GM19035 (cell line): ENCODE results near the gene TWSG1.
"Not testable (repeated sequence)": the region's sequence is repeated elsewhere in the genome, so short reads cannot be mapped to it uniquely, and the experiment has no call there.

Experiments
- ATAC-seq: cut with Tn5 transposase; IDR thresholded peaks from one replicate; pipeline ENCODE4 v1.9.1; 2021; ENCODE audit not compliant: unreplicated experiment

Gene TWSG1

DNA sequence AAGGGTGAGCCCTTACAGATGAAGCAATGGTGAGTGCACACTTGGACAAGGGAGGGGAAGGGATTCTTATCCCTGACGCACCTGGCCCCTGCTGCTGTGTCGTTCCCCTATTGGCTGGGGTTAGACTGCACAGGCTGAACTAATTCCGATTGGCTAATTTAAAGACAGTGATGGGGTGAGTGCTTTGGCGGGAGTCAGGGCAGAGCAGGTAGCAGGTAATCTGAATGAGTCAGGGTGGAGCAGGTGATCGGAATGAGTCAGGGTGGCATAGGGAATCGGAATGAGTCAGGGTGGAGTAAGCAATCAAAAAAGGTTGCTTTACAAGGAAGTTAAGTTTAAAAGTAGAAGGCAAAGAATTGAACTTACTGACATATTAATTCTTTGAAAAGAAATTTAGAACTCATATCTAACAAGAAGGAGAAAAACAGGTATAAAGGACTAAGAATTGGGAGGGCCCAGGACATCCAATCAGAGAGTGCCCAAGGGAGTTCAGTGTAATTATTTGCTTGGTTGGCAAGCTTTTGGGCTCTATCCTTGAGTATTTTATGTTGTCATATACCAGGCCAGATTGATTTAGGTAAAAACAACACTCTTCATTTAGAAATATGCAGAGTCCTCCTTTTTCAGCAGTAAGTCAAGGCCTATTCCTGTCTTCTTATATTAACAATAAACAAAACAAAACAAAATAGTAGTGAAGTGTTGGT, 88.4 kb downstream of the TWSG1 start:
- ATAC-seq: no peak

DNA sequence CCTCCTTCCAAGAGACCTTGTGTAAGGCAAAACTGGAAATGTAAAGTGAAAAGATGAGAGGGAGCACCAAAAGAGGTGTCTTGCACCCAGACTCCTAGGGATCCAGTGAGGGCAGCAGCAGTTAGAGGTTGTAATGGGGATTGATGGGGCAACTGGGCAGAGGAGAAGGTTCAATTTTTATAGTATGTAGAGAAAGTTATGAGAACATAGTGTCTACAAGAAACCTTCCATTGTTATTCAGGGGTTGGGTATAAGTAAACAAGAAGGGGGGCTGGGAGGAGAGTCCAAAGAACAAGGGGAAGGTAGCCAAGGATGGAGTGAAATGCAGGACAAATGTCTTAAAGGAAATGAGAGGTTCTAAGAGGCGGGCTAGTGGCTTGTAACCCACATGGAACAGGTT, 89.1 kb downstream of the TWSG1 start:
- not testable (repeated sequence) for ATAC-seq

DNA sequence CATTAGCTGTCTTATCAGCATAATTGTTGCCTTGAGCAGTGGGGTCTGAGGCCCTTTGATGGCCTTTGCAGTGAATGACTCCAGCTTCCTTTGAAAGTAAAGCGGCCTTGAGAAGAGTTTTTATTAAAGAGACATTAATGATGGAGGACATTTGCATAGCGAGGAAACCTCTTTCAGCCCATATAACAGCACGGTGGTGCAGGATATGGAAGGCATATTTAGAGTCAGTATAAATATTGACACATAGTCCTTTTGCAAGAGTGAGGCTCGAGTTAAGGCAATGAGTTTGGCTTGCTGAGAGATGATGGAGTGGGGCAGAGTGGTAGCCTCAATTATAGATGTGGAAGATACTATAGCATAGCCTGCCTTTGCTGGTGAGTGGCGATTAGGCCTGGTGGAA, 89.7 kb downstream of the TWSG1 start:
- ATAC-seq: not testable (repeated sequence)

DNA sequence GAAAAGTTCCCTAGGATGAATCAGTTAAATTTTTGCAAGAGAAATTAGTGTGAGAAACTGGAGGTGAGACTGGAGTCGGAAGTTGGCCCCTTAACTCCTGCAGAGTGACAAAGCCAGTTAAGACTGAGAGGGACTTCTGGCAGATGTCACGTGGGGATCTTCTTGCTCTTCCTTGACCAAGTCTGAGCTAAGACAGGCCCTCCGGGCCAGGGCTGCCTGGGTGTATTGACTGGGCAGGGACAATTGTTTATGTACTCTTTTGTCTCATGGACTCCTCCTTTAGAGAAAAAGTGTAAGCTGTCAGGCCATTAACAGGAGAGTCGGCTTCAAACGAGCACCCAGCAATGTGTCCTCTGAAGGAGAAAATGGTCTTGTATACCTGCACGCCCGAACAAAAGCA, 92.2 kb downstream of the TWSG1 start:
- ATAC-seq: no peak

DNA sequence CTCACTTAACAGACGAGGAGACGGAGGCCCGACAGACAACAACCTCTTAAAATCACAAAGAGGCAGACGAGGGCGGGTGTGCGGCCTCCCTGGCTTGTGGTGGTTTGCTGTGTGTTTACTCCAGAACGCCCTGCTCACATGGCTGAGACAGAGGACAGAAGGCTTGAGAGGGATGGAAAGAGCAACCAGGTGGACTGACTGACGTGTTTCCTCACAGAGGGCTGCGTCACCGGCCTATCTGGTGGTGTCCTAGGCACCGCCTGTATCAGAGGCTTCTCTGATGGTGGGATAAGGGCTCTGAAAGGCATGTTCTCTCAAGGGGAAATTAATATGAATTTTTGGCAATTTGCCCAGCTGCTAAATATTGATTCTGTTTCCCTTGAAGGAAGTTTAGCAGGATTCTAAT, 93.7 kb downstream of the TWSG1 start:
- ATAC-seq: no peak

DNA sequence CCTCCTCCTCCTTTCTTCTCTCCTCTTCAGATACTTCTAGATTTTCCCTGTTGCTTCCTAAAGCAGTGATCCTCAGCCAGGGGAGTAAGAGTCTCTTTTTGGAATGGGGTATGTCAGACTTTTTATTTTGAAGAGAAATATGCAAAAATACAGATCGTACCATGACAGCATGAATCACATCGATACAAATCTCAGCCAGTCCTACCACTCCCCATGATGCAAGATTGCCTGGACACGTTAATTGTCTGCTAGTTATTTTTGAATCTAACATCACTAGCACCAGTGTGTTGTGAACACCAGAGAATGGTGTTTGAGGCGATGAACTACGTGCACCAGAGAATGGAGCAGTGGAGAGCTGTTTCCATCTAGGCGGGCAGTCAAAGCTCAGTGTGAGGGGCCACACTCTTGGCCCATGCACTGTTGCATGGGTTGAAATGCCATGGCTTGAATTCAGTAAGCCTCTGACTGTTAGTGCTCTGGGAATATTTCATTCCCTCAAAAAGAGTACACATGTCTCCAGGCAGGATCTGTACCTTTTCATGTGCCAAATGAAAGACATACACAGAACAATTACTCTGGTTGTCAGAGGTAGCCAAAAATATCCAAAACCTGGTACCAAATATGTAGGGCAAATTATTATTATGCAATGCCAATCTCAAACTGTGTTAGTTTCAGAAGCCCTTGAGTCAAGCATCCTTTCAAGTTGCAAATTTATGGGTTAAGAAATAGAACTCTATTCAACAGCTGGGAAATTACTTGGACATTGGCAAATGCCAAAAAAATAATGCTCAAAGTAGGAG, 94.5 kb downstream of the TWSG1 start:
- ATAC-seq: no peak

DNA sequence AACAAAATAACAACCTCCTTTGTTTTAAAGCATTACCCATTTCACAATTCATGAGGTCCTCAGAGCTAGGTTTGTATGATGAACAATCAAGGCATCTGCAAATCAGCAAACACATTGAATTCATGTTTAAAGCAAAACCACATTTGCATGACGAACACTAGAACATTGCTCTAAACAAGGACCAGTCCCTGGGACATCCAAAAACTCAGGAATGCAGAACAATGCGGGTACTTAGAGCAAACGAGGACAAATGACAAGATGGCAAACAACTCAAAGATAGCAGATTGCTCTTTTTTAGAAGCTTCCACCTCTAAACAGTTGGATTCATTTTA, 95.1 kb downstream of the TWSG1 start:
- no peak for ATAC-seq

DNA sequence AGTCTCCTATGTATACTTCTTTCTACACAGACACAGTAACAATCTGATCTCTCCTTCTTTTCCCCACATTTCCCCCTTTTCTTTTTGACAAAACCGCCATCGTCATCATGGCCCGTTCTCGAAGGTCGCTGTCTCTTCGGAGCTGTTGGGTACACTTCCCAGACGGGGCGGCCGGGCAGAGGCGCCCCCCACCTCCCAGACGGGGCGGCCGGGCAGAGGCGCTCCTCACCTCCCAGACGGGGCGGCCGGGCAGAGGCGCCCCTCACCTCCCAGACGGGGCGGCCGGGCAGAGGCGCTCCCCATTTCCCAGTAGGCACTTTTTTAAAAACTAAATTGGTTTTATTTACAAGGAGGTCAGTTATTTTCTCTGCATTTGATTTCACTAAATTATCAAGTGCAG, 95.7 kb downstream of the TWSG1 start:
- ATAC-seq: not testable (repeated sequence)

DNA sequence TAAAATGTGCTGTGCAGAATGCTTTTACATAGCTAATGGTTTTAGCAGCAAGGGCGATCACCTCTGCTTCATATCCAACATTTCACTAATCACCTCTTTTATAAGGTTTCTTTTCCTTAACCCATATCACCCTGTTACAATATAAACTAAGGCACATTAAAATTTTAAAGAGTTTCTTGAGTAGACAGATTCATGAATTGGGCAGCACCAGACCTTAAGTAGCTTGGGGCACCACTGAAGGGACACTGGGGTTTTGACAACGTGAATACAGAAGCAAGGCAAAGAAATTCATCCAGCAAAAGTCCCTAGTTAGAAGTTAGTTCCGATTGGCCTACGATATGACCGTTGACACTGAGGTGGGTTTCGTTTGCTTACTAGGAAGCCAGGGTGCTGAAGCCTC, 96.7 kb downstream of the TWSG1 start:
- no peak for ATAC-seq

DNA sequence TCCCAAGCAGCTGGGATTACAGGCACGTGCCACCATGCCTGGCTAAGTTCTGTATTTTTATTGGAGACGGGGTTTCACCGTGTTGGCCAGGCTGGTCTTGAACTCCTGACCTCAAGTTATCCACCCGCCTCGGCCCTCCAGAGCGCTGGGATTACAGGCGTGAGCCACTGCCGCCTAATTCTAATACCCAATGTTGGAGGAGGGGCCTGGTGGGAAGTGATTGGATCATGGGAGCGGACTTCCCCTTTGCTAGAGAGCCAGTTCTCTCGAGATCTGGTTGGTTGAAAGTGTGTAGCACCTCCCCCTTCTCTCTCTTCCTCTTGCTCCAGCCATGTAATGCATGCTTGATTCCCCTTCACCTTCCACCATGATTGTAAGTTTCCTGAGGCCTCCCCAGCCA, 98.5 kb downstream of the TWSG1 start:
- ATAC-seq: not testable (repeated sequence)

DNA sequence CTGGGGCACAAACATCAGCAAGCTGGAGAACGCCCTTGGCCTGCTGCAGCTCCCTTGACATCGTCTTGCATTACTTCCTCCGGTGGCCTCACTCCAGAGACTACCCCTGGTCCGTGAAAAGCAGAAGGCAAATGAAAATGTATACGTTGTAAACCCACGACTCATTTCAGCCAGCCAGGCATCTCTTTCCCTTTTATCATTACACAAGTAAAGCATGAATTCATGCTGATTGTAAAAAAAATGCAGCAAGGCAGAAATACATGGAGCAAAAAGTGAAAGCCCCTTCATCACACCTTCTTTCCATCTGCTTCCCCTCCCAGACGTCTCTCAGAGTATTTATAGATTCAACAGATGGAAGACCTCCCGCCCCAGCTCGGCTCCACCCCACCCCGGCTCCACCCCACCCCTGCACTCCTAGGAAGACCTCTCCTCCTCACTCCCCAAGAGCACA, 99.1 kb downstream of the TWSG1 start:
- ATAC-seq: no peak

DNA sequence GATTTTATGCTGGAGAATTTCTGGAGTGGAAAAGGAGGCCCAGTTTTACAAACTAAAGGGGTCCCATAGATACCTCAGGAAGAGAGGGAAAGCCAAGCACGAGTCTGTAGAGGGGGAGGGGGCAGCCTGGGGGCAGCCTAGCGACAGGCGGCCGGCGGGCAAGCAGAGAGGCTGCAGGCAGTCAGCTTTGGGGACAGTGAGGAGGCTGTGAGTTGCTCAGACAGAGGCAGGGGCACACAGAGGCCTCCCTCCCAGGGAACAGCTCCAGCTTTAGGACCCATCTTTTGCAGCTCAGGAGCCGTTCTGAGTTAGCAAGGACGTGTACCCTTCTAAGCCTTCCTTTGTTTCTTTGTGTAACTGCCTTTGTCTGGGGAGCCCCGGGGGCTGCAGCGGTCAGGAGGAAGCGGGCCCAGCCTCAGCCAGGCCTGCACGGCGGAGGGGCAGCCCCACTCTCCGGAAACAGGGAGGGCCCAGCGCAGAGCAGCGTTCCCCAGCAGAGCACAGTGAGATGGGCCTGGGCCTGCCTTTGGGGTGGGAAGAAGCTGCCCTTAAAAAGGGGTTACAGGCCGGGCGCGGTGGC, 99.6 kb downstream of the TWSG1 start:
- no peak for ATAC-seq

DNA sequence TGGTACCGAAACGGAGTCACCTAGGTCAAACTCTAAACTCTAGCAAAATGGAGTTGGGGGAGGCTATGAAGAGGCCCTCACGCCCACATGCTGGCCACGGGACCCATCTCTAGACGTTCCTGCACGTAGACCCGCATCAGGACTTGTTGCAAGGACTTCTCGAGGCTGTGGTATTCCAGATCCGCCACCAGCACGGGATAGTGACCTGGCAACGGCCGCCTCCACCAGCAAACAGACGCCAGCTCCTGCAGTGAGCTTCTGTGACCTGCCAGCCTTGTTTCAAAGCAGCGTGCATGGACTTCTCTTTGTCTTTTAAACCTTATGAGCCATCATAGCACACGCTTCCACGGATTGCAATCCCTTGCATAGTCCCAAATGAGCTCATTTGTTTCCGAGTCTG, 100.5 kb downstream of the TWSG1 start:
- ATAC-seq: no peak

DNA sequence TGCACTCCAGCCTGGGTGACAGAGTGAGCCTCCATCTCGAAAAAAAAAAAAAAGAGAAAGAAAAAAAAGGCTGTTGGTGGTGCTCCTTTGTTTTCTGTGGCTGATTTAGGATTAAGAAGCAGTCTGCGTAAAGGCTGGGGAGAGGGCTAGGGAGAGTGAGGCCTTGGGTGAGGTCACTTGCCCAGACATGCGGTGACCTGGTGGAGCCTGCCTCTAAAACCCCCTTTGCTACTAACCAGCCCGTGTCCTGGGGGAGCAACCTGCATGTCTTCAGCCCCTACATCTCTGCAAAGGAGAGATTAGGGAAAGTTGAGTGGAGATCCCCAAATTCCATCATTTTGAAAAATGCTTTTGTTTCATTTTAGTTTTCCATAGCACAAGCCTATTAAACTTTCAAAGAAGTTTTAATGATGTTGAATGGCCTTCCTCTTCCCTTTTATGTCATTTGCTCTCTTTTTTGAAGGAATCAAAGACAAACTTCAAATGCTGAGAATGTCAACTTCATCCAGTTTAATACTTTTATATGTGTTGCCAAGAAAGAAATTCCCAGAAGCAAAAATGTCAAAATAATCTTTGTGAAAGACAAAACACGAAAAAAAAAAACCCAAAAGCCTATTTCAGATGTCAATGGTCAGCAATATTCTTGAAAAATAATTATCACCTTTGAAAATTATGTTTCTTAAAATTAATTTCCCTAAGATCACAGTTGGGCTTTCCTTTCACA, 101.8 kb downstream of the TWSG1 start:
- ATAC-seq: no peak

DNA sequence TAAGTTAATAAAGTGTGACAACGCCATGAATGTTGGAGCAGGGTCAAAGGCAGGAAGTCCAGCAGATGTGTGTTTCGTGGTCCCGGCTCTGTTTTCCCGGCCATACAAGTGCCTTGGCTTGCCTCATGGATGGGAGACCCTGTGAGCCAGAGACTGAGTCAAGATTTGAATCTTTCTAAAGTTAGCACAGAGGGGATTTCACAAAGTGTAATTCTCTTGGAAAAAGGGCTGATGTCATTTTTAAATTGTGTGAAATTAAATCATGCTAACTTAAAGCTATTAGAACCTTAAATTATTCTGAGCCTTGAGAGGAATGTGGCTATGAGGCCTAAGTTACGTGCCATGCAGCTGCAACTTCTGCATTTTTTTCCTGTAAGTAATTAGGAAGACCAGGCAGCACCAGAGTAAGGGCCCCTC, 102.5 kb downstream of the TWSG1 start:
- no peak for ATAC-seq

DNA sequence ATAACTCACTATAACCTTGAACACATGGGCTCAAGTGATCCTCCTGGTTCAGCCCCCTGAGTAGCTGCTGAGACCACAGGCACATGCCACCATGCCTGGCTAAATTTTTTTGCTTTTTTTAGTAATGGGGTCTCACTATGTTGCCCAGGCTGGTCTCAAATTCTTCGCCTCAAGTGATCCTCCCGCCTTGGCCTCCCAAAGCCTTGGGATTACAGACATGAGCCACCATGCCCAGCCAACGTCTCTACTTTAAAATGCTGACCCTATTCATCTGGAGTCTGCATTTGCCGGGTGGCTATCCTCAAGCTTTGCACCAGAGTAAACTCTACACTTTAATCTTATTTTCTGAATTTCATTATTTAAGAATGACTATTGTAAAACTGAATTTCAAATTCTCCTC, 103.1 kb downstream of the TWSG1 start:
- ATAC-seq: no peak

DNA sequence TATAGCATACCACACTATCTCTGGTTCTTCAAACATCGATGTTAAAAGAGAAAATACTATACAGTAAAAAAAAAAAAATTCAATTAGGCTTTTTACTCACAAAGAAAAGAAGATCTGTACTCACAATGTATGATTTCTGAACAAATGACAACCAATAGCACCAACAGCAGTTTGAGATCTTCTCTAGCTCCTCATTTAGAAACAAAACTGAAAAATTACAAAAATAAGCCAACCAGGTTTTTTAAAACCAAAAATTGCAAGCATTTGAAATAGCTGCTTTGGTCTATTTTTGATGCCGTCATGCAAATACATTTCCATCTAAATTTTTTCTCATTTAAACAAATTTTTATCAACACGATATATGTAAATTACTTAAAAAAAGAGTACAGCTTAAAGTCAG, 106.5 kb downstream of the TWSG1 start:
- ATAC-seq: no peak

DNA sequence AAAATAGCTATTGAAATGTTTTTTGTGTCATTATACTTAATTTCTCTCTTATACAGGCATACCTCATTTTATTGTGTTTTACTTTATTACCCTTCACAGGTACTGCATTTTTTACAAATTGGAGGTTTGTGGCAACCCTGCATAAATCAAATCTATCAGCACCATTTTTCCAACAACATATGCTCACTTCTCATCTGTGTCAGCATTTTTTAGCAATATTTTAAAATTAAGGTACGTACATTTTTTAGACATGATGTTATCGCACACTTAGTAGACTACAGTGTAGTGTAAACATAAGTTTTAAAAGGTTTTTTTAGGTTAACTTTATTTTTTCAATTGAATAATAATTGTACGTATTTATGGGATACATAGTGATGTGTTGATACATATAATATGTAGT, 110.0 kb downstream of the TWSG1 start:
- ATAC-seq: no peak

DNA sequence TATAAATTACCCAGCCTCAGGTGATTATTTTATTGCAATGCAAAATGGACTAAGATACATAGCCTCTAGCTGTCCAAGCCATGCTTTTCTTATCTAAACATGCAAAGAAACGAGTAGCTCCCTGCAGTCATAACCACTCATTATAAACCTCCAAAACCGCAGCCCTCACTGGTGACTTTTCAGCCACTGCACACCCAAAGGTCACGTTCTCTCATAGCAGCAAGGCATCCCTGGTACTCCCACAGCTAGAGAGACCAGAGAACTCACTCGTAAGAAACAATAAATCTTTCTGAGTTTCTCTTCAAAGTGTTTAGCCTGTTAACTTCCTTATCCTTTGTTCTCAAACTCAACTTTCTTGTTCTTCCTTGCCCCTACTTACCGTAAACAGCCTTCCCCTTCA, 112.3 kb downstream of the TWSG1 start:
- no peak for ATAC-seq

DNA sequence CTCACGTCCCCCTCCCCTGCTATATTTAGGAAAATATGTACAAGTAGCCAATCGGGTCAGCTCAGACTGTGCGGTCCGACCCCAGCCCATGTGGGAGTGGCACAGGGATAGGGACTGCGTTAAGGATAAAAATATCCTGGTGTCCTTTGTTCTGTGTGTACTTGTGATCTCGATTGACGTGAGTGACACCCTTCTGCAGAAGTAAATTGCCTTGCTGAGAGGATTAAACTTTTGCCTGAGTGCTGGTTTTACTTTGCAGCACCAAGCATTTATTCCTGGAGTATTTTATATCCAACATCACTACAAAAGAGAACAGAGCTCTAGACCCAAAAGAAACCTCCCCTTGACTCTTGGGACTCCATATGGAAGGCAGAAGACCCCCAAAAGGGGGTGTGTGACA, 112.8 kb downstream of the TWSG1 start:
- no peak for ATAC-seq

DNA sequence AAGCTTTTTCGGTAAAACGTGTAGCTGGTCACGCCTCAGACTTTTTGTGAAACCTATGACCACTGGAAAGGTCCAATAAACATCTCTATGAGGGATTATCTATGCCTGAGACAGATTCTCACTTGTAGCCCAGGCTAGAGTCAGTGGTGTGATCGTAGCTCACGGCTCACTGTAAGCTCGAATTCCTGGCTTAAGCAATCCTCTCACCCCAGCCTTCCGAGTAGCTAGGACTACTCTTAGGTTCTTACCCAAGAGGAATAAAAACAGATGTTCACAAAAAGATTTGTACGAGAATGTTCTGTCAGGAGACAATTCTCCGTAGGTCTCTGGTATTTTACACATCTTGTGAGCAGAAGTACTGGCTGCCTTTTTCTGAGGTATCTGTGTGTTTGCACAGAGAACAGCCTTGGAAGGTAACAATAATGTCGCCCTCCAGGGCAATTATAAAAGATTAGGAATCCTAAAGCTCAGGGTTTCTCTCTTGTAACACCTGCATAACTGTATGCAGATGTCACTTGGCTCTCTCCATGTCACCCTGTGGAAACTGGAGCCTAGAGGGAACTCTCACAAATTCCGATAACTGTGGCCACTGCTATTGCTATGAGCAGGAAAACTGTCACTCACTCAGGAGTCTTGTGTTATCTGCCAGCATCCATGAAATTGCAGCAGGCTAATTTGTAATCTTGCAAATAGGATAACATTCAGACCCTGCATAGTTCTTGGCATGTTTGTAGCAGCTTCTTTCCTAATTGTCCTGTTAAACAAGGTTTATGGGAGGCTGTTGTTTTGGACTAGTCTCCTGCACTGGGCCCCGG, 115.2 kb downstream of the TWSG1 start:
- ATAC-seq: no peak
